SK-N-SH treated with all-trans-retinoic acid at 6 μM for 48 hours (cell line): ENCODE data around the gene PDCD1.

ENCODE experiments used
- ATAC-seq: fragments of 200-7000 bp; cut with Tn5 transposase; 3 replicates; pipeline ENCODE4 v1.9.1; 2020; ENCODE audit warnings: mild to moderate bottlenecking, moderate library complexity
- ARNTL ChIP-seq: fragments of 450-650 bp; formaldehyde crosslinking; IDR thresholded peaks from 2 replicates; pipeline ENCODE4 v1.5.0; 2020; ENCODE audit warnings: low read depth, mild to moderate bottlenecking, moderate library complexity, borderline replicate concordance
- BACH2 ChIP-seq: fragments of 250-450 bp; sonication (Bioruptor Pico); IDR thresholded peaks from 2 replicates; pipeline ENCODE4 v1.9.0; 2021; ENCODE audit warnings: mild to moderate bottlenecking, borderline replicate concordance
- CSDC2 ChIP-seq: fragments of 250-450 bp; sonication (Bioruptor Pico); IDR thresholded peaks from 2 replicates; pipeline ENCODE4 v1.5.0; 2020; ENCODE audit warnings: mild to moderate bottlenecking, moderate library complexity
- GLIS3 ChIP-seq: fragments of 250-450 bp; sonication (Bioruptor Pico); IDR thresholded peaks from 2 replicates; pipeline ENCODE4 v1.5.0; 2020; ENCODE audit warnings: mild to moderate bottlenecking, moderate library complexity
- ISL1 ChIP-seq: fragments of 250-450 bp; sonication (Bioruptor Pico); IDR thresholded peaks from 2 replicates; pipeline ENCODE4 v2.1.2; 2022; ENCODE audit warnings: mild to moderate bottlenecking, moderate library complexity
- OSR1 ChIP-seq: fragments of 250-450 bp; sonication (Bioruptor Pico); IDR thresholded peaks from 2 replicates; pipeline ENCODE4 v1.8.0; 2022; ENCODE audit warnings: moderate library complexity, mild to moderate bottlenecking, inconsistent platforms
- PPARA ChIP-seq: fragments of 250-450 bp; sonication (Bioruptor Pico); IDR thresholded peaks from 2 replicates; pipeline ENCODE4 v1.5.0; 2020; ENCODE audit warnings: mild to moderate bottlenecking, borderline replicate concordance
- RARB ChIP-seq: fragments of 250-450 bp; sonication (Bioruptor Pico); IDR thresholded peaks from 2 replicates; pipeline ENCODE4 v1.8.0; 2021; ENCODE audit warnings: mild to moderate bottlenecking, moderate library complexity
- ZC3H10 ChIP-seq: fragments of 250-450 bp; sonication (Bioruptor Pico); IDR thresholded peaks from 2 replicates; pipeline ENCODE4 v1.5.1; 2021; ENCODE audit warnings: mild to moderate bottlenecking, moderate library complexity
- ZFP3 ChIP-seq: fragments of 250-450 bp; sonication (Bioruptor Pico); IDR thresholded peaks from 2 replicates; pipeline ENCODE4 v1.5.0; 2020; ENCODE audit warnings: mild to moderate bottlenecking, moderate library complexity
- ZNF565 ChIP-seq: fragments of 450-650 bp; formaldehyde crosslinking; conservative IDR thresholded peaks from 2 replicates; pipeline ENCODE4 v1.5.0; 2020; ENCODE audit warnings: low read depth, mild to moderate bottlenecking, moderate library complexity
- ZNF70 ChIP-seq: fragments of 450-650 bp; formaldehyde crosslinking; IDR thresholded peaks from 2 replicates; pipeline ENCODE4 v1.5.0; 2020; ENCODE audit warnings: mild to moderate bottlenecking, moderate library complexity
- ZNF8 ChIP-seq: fragments of 450-650 bp; formaldehyde crosslinking; IDR thresholded peaks from 2 replicates; pipeline ENCODE4 v1.5.0; 2020; ENCODE audit warnings: mild to moderate bottlenecking, moderate library complexity
- TF ChIP-seq, protein P1 (sequence below): fragments of 250-450 bp; sonication (Bioruptor Pico); IDR thresholded peaks from 2 replicates; pipeline ENCODE4 v1.8.0; 2021; ENCODE audit warnings: low read depth, mild to moderate bottlenecking, moderate library complexity, borderline replicate concordance
- TF ChIP-seq, protein P2 (sequence below): fragments of 250-450 bp; sonication (Bioruptor Pico); IDR thresholded peaks from 2 replicates; pipeline ENCODE4 v1.5.1; 2021; ENCODE audit warnings: mild to moderate bottlenecking, moderate library complexity
- TF ChIP-seq, protein P3 (sequence below): fragments of 250-450 bp; sonication (Bioruptor Pico); IDR thresholded peaks from 2 replicates; pipeline ENCODE4 v1.5.1; 2020; ENCODE audit warnings: low read depth, mild to moderate bottlenecking, moderate library complexity
- TF ChIP-seq, protein P4 (sequence below): fragments of 250-450 bp; sonication (Bioruptor Pico); IDR thresholded peaks from 2 replicates; pipeline ENCODE4 v1.8.0; 2020; ENCODE audit warnings: mild to moderate bottlenecking, moderate library complexity, borderline replicate concordance

PDCD1 gene

DNA sequence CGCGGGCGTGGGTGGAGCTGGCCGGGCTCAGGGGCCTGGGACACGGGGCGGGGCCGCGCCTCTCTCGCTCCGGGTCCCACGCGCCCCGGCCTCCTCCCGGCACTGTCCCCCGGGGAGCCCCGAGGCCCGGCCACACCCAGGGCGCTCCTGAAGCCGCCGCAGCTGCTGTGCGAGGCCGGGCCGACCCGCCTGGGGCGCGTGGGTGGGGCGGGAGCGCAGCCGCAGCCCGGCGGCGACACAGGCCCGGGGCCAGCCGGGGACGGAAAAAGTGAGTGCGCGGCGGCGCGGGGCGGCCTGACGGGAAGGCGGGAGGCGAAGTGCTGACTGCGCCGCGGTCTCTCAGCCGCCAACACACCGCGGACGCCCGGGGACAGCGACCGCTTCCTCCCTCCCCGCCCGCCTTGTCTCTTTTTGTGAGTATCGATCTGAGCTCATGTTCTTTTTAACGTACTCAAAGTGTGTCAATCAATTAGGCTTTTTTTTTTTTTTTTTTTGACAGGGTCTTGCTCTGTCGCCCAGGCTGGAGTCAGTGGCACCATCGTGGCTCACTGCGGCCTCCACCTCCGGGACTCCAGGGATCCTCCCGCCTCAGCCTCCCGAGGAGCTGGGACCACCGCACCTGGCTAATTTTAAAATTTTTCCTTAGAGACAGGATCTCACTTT lies 14.5 kb downstream of the PDCD1 start (continued):
- TF ChIP-seq ZNF70 (CRISPR knock-in tag) (no peak), OSR1 (CRISPR knock-in tag) (no peak)

DNA sequence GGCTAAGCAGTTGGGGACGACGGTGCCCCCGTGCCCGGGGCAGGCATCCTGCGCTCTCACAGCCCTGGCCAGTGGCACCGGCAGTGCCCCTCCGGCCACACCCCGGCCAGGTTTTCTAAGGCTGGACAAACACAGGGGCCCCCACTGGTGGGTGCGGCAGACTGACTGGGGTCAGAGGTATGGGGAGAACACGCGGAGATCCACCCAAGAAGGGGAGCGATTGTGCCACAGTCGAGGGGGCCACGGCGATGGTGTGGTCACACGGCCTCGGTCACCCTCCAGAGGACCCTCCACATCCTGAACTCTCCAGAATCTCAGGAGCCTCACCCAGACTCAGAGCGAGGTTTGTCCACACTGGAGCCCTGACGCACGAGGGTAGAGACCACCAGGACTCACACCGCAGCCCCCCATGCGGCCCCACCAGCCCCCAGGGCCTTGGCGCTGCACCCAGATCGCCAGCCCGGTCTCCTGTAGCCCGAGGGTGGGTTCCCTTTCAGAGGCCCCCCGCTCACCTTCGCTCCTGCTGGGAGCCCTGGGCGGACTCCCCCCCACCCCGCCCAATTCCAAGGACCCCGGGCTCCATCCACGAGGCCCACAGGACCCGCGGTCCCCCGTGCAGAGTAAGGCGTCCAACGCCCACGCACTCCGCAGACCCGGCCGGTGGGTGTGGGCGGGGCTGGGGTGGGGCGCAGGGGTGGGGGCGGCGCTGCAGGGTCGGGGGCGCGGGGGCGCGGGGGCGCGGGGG lies 15.2 kb downstream of the PDCD1 start:
- no peak for ATAC-seq
- TF ChIP-seq OSR1 (CRISPR knock-in tag): no peak
- TF ChIP-seq ARNTL (CRISPR knock-in tag): no peak

DNA sequence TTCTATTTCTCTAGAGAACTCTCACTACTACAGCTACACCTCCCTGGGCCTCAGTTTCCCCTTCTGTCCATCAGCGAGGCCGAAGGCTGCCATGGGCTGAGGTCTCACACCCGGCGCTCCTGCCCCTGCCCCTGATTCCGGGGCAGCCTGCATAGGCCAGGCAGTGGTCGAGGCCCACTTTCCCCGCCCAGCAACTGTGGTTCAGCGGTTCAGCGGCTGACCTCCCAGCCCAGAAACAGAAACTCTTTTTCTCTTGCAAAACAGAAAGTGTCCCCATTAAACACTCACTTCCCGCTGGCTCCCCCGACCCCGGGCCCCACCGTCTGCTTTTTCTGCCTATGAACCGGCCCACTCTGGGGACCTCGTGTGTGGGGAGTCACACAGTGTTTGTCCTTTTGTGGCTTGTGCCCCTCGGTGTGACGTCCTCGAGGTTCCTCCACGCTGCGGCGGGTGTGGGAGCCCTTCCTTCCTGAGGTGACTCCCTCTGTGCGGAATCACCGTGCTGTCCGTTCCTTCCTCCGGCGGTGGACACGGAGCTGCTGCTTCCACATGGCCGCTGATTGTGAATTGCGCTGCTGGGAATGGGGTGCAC lies 16.0 kb downstream of the PDCD1 start:
- TF ChIP-seq ZC3H10 (CRISPR knock-in tag) (no peak), GLIS3 (no peak), OSR1 (CRISPR knock-in tag) (no peak), RARB (CRISPR knock-in tag) (no peak), BACH2 (CRISPR knock-in tag) (no peak), CSDC2 (CRISPR knock-in tag) (no peak), ISL1 (CRISPR knock-in tag) (no peak), ZNF565 (CRISPR knock-in tag) (no peak)
- TF ChIP-seq, protein P1, sequence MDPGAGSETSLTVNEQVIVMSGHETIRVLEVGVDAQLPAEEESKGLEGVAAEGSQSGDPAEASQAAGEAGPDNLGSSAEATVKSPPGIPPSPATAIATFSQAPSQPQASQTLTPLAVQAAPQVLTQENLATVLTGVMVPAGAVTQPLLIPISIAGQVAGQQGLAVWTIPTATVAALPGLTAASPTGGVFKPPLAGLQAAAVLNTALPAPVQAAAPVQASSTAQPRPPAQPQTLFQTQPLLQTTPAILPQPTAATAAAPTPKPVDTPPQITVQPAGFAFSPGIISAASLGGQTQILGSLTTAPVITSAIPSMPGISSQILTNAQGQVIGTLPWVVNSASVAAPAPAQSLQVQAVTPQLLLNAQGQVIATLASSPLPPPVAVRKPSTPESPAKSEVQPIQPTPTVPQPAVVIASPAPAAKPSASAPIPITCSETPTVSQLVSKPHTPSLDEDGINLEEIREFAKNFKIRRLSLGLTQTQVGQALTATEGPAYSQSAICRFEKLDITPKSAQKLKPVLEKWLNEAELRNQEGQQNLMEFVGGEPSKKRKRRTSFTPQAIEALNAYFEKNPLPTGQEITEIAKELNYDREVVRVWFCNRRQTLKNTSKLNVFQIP: no peak
- TF ChIP-seq, protein P2, sequence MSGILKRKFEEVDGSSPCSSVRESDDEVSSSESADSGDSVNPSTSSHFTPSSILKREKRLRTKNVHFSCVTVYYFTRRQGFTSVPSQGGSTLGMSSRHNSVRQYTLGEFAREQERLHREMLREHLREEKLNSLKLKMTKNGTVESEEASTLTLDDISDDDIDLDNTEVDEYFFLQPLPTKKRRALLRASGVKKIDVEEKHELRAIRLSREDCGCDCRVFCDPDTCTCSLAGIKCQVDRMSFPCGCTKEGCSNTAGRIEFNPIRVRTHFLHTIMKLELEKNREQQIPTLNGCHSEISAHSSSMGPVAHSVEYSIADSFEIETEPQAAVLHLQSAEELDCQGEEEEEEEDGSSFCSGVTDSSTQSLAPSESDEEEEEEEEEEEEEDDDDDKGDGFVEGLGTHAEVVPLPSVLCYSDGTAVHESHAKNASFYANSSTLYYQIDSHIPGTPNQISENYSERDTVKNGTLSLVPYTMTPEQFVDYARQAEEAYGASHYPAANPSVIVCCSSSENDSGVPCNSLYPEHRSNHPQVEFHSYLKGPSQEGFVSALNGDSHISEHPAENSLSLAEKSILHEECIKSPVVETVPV (CRISPR knock-in tag): no peak
- TF ChIP-seq, protein P3, sequence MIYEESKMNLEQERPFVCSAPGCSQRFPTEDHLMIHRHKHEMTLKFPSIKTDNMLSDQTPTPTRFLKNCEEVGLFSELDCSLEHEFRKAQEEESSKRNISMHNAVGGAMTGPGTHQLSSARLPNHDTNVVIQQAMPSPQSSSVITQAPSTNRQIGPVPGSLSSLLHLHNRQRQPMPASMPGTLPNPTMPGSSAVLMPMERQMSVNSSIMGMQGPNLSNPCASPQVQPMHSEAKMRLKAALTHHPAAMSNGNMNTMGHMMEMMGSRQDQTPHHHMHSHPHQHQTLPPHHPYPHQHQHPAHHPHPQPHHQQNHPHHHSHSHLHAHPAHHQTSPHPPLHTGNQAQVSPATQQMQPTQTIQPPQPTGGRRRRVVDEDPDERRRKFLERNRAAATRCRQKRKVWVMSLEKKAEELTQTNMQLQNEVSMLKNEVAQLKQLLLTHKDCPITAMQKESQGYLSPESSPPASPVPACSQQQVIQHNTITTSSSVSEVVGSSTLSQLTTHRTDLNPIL: no peak
- TF ChIP-seq, all 23 proteins: peak for 0
- ATAC-seq: no peak

DNA sequence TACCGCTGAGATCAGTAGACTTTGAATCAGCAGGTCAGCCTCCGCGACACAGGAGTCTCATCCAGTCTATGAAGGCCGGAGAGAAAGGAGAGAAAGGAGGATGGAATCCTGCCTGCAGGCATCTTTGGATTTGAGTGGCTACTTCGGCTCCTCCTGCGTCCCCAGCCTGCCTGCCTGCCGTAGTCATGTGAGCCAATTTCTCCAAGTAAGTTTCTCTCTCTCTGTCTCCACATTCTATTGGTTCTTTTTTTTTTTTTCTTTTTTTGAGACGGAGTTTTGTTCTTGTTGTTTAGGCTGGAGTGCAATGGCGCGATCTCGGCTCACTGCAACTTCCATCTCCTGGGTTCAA lies 16.7 kb downstream of the PDCD1 start:
- TF ChIP-seq GLIS3 (no peak), OSR1 (CRISPR knock-in tag) (no peak), ZNF8 (CRISPR knock-in tag) (no peak), ZFP3 (CRISPR knock-in tag) (no peak), ISL1 (CRISPR knock-in tag) (no peak), CSDC2 (CRISPR knock-in tag) (no peak), PPARA (CRISPR knock-in tag) (no peak), ZC3H10 (CRISPR knock-in tag) (no peak)
- TF ChIP-seq, protein P4, sequence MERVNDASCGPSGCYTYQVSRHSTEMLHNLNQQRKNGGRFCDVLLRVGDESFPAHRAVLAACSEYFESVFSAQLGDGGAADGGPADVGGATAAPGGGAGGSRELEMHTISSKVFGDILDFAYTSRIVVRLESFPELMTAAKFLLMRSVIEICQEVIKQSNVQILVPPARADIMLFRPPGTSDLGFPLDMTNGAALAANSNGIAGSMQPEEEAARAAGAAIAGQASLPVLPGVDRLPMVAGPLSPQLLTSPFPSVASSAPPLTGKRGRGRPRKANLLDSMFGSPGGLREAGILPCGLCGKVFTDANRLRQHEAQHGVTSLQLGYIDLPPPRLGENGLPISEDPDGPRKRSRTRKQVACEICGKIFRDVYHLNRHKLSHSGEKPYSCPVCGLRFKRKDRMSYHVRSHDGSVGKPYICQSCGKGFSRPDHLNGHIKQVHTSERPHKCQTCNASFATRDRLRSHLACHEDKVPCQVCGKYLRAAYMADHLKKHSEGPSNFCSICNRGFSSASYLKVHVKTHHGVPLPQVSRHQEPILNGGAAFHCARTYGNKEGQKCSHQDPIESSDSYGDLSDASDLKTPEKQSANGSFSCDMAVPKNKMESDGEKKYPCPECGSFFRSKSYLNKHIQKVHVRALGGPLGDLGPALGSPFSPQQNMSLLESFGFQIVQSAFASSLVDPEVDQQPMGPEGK (CRISPR knock-in tag): no peak
- TF ChIP-seq, protein P3: no peak
- TF ChIP-seq, protein P1: no peak
- ATAC-seq: no peak
